KOPT-K1 (cell line): Measurements from ENCODE around the gene COL25A1.

Experiments used
- H3K27ac ChIP-seq: fragments of 200-600 bp; sonication (generic); 2 replicates; pipeline ENCODE4 v1.5.1; 2016; ENCODE audit warnings: antibody characterized with exemption, mild to moderate bottlenecking, low read depth, low read length; ENCODE audit not compliant: poor library complexity, severe bottlenecking
- H3K36me3 ChIP-seq: fragments of 200-600 bp; sonication (generic); 2 replicates; pipeline ENCODE4 v1.5.1; 2017; ENCODE audit warnings: antibody characterized with exemption, mild to moderate bottlenecking, low read length, moderate library complexity; ENCODE audit not compliant: insufficient read depth
- H3K9me3 ChIP-seq: fragments of 200-600 bp; sonication (generic); 2 replicates; pipeline ENCODE4 v1.5.1; 2017; ENCODE audit warnings: antibody characterized with exemption, low read length, mild to moderate bottlenecking; ENCODE audit not compliant: insufficient read depth, poor library complexity, severe bottlenecking

COL25A1 gene

DNA sequence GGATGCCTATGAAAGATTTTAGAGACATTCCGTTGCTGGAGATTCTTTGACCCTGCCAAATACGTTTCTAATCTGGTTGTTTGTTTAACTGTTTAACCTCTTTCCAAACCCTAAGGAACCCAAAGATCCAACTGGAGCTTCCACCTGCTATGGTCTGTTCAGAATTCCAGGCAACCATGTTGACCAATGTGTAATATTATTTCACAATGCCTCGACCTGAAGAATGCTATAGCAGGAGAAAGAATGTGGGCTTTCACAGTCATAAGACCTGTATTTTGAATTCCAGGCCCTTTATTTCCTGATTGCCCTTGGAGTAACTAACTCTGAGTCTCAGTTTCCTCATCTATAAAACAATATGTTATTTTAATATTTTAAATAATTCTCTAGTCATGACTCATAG, 90.8 kb downstream of the COL25A1 start:
- Histone ChIP-seq H3K9me3 (no peaks in the 10 kb centered on the region), H3K27ac (no peak overlapping the region), H3K36me3 (no peaks in the 10 kb centered on the region)

DNA sequence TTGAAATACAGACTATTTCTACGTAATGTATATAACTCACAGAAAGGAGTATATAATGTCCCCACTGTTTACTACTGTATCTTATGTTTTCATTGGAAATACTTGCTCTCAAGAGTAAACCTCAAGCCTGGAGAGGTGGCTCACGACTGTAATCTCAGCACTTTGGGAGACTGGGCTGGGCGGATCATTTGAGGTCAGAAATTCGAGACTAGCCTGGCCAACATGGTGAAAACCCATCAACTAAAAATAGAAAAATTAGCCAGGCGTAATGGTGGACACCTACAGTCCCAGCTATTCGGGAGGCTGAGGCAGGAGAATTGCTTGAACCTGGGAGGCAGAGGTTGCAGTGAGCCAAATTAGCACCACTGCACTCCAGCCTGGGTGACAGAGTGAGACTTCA, 92.8 kb downstream of the COL25A1 start:
- Histone ChIP-seq H3K27ac (no peak overlapping the region), H3K36me3 (no peaks in the 10 kb centered on the region), H3K9me3 (no peaks in the 10 kb centered on the region)

DNA sequence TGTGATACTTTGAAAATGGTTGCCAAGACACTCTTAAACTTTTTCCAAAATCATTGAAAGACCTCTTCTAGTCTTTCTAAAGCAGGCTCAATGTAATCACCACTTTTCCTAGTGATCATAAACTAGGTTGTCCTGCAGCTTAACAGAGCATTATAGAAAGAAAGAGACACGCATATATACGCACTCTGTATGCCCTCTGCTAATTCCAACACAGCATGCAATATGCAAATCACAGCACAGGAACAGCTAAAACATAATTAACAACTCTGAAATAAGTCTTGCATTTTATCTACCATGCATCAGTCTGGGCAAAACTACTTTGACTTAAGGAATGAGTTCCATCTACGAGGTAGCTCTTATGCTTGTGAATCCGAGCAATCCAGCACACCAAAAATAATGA, 94.6 kb downstream of the COL25A1 start:
- Histone ChIP-seq H3K9me3 (no peaks in the 10 kb centered on the region), H3K27ac (no peak overlapping the region), H3K36me3 (no peaks in the 10 kb centered on the region)

- H3K9me3 ChIP-seq = no peaks in the 10 kb centered on the region
- H3K27ac ChIP-seq = no peak overlapping the region
- H3K36me3 ChIP-seq = no peaks in the 10 kb centered on the region
Measured at GRCh38 chr4:109207061-109207460, 95.4 kb downstream of the COL25A1 start.

DNA sequence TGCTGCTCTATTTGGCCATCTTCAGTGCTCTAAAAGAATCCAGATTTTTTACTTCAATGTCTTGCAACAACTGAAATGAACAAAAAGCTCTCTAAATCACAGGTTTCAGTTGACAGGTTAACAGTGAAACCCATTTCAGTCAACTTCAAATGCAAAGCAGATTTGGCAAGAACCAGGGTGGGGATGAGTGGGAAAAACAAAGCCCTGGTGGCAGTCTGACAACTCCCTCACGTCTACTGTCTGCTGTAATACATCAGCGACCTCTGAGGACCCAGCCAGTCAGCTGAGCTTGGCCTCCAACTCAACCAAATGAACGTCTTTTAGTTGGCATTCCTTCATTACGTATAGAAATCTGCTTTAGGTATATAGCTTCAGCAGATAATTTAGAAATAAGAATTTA, 95.8 kb downstream of the COL25A1 start:
- H3K27ac ChIP-seq = no peak overlapping the region
- H3K36me3 ChIP-seq = no peaks in the 10 kb centered on the region
- H3K9me3 ChIP-seq = no peaks in the 10 kb centered on the region

DNA sequence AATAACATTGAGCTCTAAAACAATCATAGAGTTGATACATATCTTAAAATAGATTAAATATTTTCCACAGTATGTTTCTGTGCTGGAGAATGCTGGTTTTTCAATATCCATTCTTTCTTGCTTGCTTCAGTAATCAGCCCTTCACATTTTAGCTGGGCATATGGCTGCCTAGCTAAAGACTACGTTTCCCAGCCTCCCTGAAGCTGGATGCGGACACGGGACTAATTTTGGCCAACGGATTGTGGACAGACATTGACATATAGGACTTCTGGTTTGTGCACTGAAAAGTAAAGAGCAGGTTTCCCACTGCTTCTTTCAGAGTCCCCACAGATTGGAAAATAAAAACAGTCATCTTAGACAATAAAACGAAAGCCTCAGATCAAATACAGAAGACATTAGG, 97.3 kb downstream of the COL25A1 start:
- no peaks in the 10 kb centered on the region for H3K36me3 ChIP-seq
- H3K27ac ChIP-seq = no peak overlapping the region
- no peaks in the 10 kb centered on the region for H3K9me3 ChIP-seq

- H3K27ac ChIP-seq = no peak overlapping the region
- no peaks in the 10 kb centered on the region for H3K9me3 ChIP-seq
- H3K36me3 ChIP-seq = no peaks in the 10 kb centered on the region
Measured at GRCh38 chr4:109199585-109199984, 102.9 kb downstream of the COL25A1 start.

- Histone ChIP-seq H3K36me3 (no peaks in the 10 kb centered on the region), H3K27ac (no peak overlapping the region), H3K9me3 (no peaks in the 10 kb centered on the region)
Measured at GRCh38 chr4:109195646-109196045, 106.8 kb downstream of the COL25A1 start.

DNA sequence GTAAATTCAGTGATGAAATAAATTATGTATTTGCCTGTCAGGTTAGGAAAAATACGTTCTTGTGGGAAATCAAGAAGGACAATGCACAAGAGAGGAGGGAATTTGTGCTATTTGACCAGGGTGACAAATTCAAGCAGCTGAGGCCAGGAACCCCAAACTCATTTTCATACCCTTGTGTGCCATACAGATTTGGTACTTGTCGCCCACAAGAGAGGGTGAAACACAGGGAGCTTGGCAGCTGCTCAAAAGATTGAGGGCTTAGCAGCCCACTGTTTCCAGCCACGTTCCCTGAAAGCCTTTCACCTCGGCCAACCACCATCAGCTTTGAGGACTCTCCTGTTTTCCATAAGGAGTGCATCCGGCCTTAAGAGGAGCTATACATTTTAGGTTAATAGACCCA, 111.2 kb downstream of the COL25A1 start:
- Histone ChIP-seq H3K27ac (no peak overlapping the region), H3K9me3 (no peaks in the 10 kb centered on the region), H3K36me3 (no peaks in the 10 kb centered on the region)

DNA sequence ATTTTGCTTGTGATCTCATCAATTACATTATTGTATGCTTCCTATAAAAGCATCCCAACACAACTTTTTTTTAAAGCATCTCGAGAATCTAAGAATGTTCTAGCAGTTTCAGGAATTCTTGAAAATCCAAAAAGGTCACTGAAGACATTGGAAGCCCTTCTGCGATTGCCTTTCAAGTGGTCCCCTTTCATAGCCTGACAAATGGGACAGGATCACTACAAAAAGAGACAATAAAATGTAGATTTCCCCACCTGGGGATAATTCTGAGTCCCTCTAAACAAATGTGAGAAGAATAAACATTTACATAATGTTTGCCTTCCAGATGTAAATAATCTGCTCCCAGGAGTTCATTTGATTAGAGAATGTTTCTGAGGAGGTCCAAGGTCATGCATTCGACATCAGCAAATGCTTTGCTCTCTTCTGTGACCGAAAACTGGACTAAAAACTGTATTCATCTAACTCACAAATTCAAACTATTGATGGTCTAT, 116.0 kb downstream of the COL25A1 start:
- Histone ChIP-seq H3K9me3 (no peaks in the 10 kb centered on the region), H3K36me3 (no peaks in the 10 kb centered on the region), H3K27ac (no peak overlapping the region)

GRCh38 chr4:109185951-109186350, 116.5 kb downstream of the COL25A1 start:
- H3K27ac ChIP-seq = no peak overlapping the region

DNA sequence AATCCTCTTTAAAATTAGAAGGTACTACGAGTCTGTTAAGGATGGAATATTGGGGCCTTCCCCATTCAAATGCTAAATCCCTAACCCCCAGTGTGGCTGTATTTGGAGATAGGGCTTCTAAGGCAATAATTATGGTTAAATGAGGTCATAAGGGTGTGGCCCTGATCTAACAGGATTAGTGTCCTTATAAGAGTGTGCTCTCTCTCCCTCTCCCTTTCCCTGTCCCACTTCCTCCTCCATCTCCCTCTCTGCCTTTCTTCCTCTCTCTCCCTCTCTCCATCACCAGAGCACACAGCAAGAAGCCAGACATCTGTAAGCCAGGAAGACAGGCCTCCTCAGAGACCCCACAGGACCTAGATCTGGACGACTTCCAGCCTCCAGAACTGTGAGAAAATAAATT, 116.9 kb downstream of the COL25A1 start:
- Histone ChIP-seq H3K9me3 (no peaks in the 10 kb centered on the region), H3K27ac (no peak overlapping the region), H3K36me3 (no peaks in the 10 kb centered on the region)

More at GRCh38 chr4:109185951-109186350, 116.5 kb downstream of the COL25A1 start:
- Histone ChIP-seq H3K36me3 (no peaks in the 10 kb centered on the region), H3K9me3 (no peaks in the 10 kb centered on the region)

GRCh38 chr4:109184491-109184961, 117.9 kb downstream of the COL25A1 start:
- H3K27ac ChIP-seq = no peak overlapping the region
- H3K36me3 ChIP-seq = no peaks in the 10 kb centered on the region
- H3K9me3 ChIP-seq = no peaks in the 10 kb centered on the region

DNA sequence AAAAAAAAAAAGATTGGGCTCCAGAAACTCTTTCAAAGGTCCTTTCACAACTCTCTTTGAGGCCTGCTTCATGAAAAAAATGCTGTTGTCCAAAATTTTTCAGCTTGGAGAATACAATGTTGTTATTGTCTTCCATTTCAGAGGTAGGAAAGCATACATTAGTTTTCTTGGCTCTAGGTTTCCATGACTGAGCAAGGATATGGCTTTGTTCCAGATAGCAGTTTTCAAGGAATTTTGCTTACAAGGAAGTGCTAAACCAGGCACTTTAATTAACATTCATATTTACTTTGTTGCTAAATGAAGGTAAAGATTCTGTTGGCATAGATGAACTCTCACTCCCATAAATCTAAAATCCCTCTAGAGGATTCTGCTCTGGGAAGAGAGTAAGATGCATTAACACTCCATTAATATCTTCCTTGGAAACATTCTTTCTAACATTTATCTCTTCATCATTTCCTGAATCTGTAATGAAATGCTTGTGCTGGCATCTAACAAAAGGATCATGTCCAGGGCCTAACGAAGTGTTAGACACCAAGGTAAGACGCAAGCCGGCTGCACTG, 118.4 kb downstream of the COL25A1 start:
- no peak overlapping the region for H3K27ac ChIP-seq

GRCh38 chr4:109182696-109183095, 119.8 kb downstream of the COL25A1 start:
- H3K27ac ChIP-seq = no peak overlapping the region
- no peaks in the 10 kb centered on the region for H3K9me3 ChIP-seq
- H3K36me3 ChIP-seq = no peaks in the 10 kb centered on the region

More for the DNA sequence above, 118.4 kb downstream of the COL25A1 start:
- Histone ChIP-seq H3K9me3 (no peaks in the 10 kb centered on the region), H3K36me3 (no peaks in the 10 kb centered on the region)

GRCh38 chr4:109179061-109179460, 123.4 kb downstream of the COL25A1 start:
- no peaks in the 10 kb centered on the region for H3K36me3 ChIP-seq
- no peaks in the 10 kb centered on the region for H3K9me3 ChIP-seq
- no peak overlapping the region for H3K27ac ChIP-seq
